Left lung (tissue), 10 donors: ENCODE measurements around the gene COP1. TPM values are rescaled to one million over a fixed set of nuclear protein-coding genes. Genes with fewer than 3 reads are reported as not detected.

Experiments
- ATAC-seq: fragments of 200-7000 bp; cut with Tn5 transposase; one replicate; pipeline ENCODE4 v1.9.1; 2020; ENCODE audit warnings: moderate library complexity
- DNase-seq, 4 donors: peaks; one replicate each; pipeline ENCODE4 v3.0.0-alpha.2; 2013 to 2020
- H3K27ac ChIP-seq, 2 donors: fragments of 200-600 bp; sonication (generic) in 1 of 2; one replicate each; pipeline versions ENCODE4 v1.5.0 to v1.8.0; 2020 to 2021
- H3K27me3 ChIP-seq, 2 donors: fragments of 200-600 bp; sonication (generic) in 1 of 2; one replicate each; pipeline versions ENCODE4 v1.5.0 to v1.8.0; 2020 to 2021
- H3K36me3 ChIP-seq, 2 donors: fragments of 200-600 bp; sonication (generic) in 1 of 2; one replicate each; pipeline versions ENCODE4 v1.5.0 to v1.8.0; 2020 to 2021
- H3K4me1 ChIP-seq, 2 donors: fragments of 200-600 bp; one replicate each; pipeline ENCODE4 v1.8.0; 2021
- H3K4me3 ChIP-seq, 2 donors: fragments of 200-600 bp; sonication (generic) in 1 of 2; one replicate each; pipeline versions ENCODE4 v1.5.0 to v1.8.0; 2020 to 2021; ENCODE audit warnings: mild to moderate bottlenecking in 1 of 2
- H3K9me3 ChIP-seq, 2 donors: fragments of 200-600 bp; sonication (generic) in 1 of 2; one replicate each; pipeline versions ENCODE4 v1.5.0 to v1.8.0; 2020 to 2021
- intact Hi-C, 2 donors: fragments of 100-400 bp; cut with DNase I; formaldehyde crosslinking; loops; one replicate each; pipeline versions ENCODE4 v1.11.2 to v1.14.2; 2022
- polyA plus RNA-seq, 6 donors: library from polyadenylated mRNA; unstranded; fragments of 120-200 nt; gene quantifications; one replicate each; pipeline ENCODE4 v1.2.1, GENCODE V29; 2013; ENCODE audit not compliant: insufficient read length in 6 of 6
- total RNA-seq, 2 donors: library from RNA; stranded (reverse); fragmentation: NEBNext Ultra II Directional; extraction: Animal tissue kit (Norgen Biotek cat#: 25700); gene quantifications; one replicate each; pipeline ENCODE4 v1.2.1, GENCODE V29; 2021
- TF ChIP-seq, protein P1 (sequence below), 2 donors: fragments of 200-600 bp; sonication (generic) in 1 of 2; IDR thresholded peaks; one replicate each; pipeline versions ENCODE4 v1.5.0 to v1.8.0; 2021; ENCODE audit warnings: antibody characterized with exemption in 2 of 2
- donor health status: DM: no; HTN: yes; CAD: no.
- donor health status: DM: no; HTN: no; CAD: no.

Gene COP1
- total and polyA plus RNA-seq, 8 donors, result 42.5 to 64.3 (median 57.7) TPM

DNA sequence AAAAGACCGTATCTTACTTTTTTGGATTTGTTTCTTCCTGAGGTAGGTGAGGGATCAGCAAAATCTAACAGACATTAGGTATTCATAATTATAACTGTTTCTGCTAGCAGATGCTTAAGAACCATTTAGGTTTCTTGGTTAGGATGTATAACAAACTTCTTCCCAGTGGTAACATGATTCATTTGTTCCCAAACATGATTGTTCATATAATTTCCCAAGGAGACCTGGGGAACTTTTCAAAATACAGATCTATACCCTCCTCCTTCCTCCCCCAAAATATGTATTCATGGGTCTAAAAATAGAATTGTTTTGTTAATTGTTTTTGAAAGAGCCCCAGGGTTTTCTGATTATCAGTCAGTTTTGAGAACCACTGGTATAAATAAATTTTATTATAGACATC, 228.2 kb downstream of the COP1 start:
- DNase-seq, result no peak
- H3K4me3 ChIP-seq, result no peak overlapping the region
- intact Hi-C loops, result no loop called here
- no peaks in the 10 kb centered on the region for H3K27me3 ChIP-seq
- peaks cover 0 to 22% of the 10 kb centered on the region in 2 donors for H3K9me3 ChIP-seq
- no peak overlapping the region for H3K27ac ChIP-seq
- ATAC-seq, result no peak
- H3K4me1 ChIP-seq, result peaks cover 0 to 8% of the 10 kb centered on the region in 2 donors
- TF ChIP-seq, protein P1, sequence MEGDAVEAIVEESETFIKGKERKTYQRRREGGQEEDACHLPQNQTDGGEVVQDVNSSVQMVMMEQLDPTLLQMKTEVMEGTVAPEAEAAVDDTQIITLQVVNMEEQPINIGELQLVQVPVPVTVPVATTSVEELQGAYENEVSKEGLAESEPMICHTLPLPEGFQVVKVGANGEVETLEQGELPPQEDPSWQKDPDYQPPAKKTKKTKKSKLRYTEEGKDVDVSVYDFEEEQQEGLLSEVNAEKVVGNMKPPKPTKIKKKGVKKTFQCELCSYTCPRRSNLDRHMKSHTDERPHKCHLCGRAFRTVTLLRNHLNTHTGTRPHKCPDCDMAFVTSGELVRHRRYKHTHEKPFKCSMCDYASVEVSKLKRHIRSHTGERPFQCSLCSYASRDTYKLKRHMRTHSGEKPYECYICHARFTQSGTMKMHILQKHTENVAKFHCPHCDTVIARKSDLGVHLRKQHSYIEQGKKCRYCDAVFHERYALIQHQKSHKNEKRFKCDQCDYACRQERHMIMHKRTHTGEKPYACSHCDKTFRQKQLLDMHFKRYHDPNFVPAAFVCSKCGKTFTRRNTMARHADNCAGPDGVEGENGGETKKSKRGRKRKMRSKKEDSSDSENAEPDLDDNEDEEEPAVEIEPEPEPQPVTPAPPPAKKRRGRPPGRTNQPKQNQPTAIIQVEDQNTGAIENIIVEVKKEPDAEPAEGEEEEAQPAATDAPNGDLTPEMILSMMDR (IDR thresholded peaks at IDR 0.05), result no peak
- peaks cover 0 to 24% of the 10 kb centered on the region in 2 donors for H3K36me3 ChIP-seq

DNA sequence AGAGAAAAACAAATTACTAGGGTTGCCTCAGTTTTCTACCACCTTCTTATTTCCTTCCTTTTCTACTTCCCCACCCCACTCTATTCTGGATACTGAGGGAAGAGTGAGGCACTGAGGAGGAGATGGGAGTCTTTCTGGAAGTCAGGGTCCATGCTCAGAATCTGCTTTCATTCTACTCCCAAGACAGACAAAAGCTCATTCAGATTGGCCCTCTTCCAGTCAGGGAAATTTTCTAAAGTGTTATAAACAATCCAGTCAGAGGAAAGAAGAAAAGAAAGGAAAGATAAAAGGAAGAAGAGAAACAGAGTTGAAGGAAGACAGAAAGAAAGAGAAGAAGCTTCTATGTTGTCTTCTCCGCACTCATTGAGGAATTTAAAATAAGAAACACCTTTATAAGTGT, 228.6 kb downstream of the COP1 start:
- TF ChIP-seq, protein P1 (IDR thresholded peaks at IDR 0.05), result no peak
- Histone ChIP-seq H3K36me3 (peaks cover 0 to 20% of the 10 kb centered on the region in 2 donors), H3K27ac (no peak overlapping the region), H3K4me1 (peaks cover 0 to 8% of the 10 kb centered on the region in 2 donors), H3K9me3 (peaks cover 0 to 18% of the 10 kb centered on the region in 2 donors), H3K27me3 (no peaks in the 10 kb centered on the region), H3K4me3 (no peak overlapping the region)
- DNase-seq (peak in 1 of 4 donors; percentile 14), ATAC-seq (no peak)
- intact Hi-C loops, result no loop called here

DNA sequence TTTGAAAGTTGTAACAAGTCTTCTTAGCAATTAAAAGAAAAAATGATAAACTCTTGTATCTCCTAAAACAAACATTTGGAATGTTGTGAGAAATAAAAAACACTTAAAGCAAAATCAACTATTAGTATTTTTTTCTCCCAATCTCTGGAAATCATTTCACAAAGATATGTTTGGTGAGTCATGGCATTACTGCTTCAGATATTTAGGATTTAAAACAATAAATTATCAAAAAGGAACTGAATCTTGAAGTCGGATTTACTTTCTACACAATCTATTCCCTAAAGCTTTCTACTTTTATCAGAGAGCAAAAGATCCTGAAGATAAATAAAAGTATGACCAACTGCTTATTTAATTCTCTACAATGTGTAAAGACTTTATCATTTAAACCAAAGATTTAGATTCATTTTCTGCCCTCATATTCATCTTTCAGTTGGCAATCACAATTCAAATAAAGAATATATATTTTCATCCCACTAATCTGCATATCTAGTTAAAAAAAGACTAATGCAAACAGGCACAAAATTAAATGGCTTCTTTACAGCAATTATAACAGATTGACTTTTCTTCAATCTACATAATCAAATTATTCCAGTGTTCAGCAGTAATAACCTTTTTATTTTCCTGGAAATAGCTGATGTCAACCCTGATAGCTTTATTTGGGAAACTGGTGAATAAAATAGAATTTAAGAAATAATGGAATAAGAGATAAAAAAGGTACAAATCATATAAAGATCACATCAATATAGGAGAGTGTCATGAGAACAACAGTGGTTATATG, 230.0 kb downstream of the COP1 start:
- DNase-seq (no peak), ATAC-seq (no peak)
- peaks cover 0 to 7% of the 10 kb centered on the region in 2 donors for H3K9me3 ChIP-seq
- H3K4me1 ChIP-seq, result peaks cover 0 to 8% of the 10 kb centered on the region in 2 donors
- H3K4me3 ChIP-seq, result no peak overlapping the region
- peaks cover 0 to 8% of the 10 kb centered on the region in 2 donors for H3K36me3 ChIP-seq
- TF ChIP-seq, protein P1 (IDR thresholded peaks at IDR 0.05), result no peak
- intact Hi-C loops, result no loop called here
- H3K27ac ChIP-seq, result no peak overlapping the region
- H3K27me3 ChIP-seq, result no peaks in the 10 kb centered on the region

DNA sequence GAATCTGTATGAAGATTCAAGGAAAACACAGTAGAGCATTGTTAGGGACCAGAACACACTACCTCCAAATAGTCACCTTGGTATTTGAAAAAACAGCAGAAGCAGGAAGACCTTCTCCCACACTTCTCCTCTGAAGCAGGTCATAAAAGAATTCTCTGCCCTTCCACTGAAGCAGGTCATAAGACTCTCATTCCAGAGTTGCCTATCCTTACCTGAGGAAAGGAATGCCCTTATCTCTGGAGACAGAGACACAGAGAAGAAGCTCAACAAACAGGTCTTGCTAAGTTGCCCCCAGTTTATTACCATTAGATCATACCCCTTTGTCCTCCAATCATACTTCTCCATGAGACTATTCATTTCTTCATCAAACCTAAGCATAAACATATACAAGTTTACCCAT, 237.9 kb downstream of the COP1 start:
- TF ChIP-seq, protein P1 (IDR thresholded peaks at IDR 0.05), result no peak

DNA sequence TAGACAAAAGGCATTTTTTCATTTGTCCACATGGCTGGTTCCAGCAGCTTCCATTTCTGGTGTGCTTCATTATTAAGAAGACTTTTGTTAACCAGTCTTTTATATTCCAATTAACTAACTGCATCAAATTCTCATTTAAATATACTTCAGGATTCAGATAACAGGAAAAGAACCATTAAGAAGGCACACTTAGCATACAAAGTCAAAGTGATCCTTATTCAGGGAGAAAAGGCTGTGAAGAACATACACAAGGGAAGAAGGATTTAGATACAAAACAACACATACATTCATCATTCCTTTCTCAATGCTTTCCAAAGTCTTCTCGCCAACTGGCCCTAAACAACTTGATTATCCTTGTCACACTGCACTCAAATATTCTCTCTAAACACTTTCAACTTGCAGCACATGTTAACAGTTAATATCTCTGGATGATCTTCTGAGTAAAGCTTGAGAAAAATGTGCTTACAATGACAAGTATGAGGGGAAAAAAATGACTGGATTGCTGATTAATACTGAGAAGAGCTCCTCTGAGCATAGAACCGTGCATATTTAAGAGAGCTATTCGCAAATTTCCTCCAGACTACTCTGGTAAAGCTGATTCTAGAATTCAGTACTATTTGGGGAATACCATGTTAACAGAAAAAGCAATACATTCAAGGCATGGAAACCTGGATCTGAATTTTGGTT, 238.5 kb downstream of the COP1 start:
- H3K27ac ChIP-seq, result no peak overlapping the region
- no peak overlapping the region for H3K4me3 ChIP-seq
- no peaks in the 10 kb centered on the region for H3K4me1 ChIP-seq
- H3K9me3 ChIP-seq, result no peaks in the 10 kb centered on the region
- intact Hi-C loops, result no loop called here
- H3K27me3 ChIP-seq, result no peaks in the 10 kb centered on the region
- TF ChIP-seq, protein P1 (IDR thresholded peaks at IDR 0.05), result no peak
- peaks cover 0 to 32% of the 10 kb centered on the region in 2 donors for H3K36me3 ChIP-seq
- no peak for DNase-seq
- ATAC-seq, result no peak

More for the DNA sequence above, 237.9 kb downstream of the COP1 start:
- no peak overlapping the region for H3K4me3 ChIP-seq
- H3K4me1 ChIP-seq, result no peaks in the 10 kb centered on the region
- intact Hi-C loops, result no loop called here
- DNase-seq, result no peak
- no peak for ATAC-seq
- no peaks in the 10 kb centered on the region for H3K9me3 ChIP-seq
- H3K27ac ChIP-seq, result no peak overlapping the region
- H3K27me3 ChIP-seq, result no peaks in the 10 kb centered on the region
- peaks cover 0 to 32% of the 10 kb centered on the region in 2 donors for H3K36me3 ChIP-seq
